Measurements from ENCODE around the gene SBF2. TPM values are rescaled to one million over a fixed set of nuclear protein-coding genes. Genes with fewer than 3 reads are reported as not detected.

SBF2 gene
- total and polyA plus RNA-seq, 9 of the 15 experiments (the other 6 are each of a cell fraction or from before 2014, with no cell fraction given), result 0.80 to 9.5 (median 5.0) TPM

GRCh38 chr11:9757809-9758636, 536.0 kb downstream of the SBF2 start (continued):
- TF ChIP-seq ZNF740 (CRISPR knock-in tag; IDR thresholded peaks at IDR 0.05), result no peak
- no peak for TF ChIP-seq ZNF740 (tag; IDR thresholded peaks at IDR 0.05)
- TF ChIP-seq ARID3B (CRISPR knock-in tag; IDR thresholded peaks at IDR 0.05; ENCODE audit: borderline replicate concordance), result no peak
- no peak; the same call in 1 of the 2 replicates for TF ChIP-seq DPF2 (IDR thresholded peaks at IDR 0.05)
- no peak for TF ChIP-seq ZNF274 (IDR thresholded peaks at IDR 0.05; ENCODE audit: borderline replicate concordance, low read depth, low read length)
- no peak for TF ChIP-seq BCOR (IDR thresholded peaks at IDR 0.05)
- no peak for TF ChIP-seq SMAD4 (CRISPR knock-in tag; conservative IDR thresholded peaks at IDR 0.05)
- TF ChIP-seq CBX5 (IDR thresholded peaks at IDR 0.05; ENCODE audit: borderline replicate concordance, low read depth), result no peak
- no peak for TF ChIP-seq ZNF780A (CRISPR knock-in tag; IDR thresholded peaks at IDR 0.05)
- TF ChIP-seq RBFOX2 (IDR thresholded peaks at IDR 0.05; ENCODE audit: low read depth, low read length), result no peak; the same call in 1 of the 2 replicates
- TF ChIP-seq HNRNPLL (IDR thresholded peaks at IDR 0.05; ENCODE audit: low read depth, low read length, poor library complexity, severe bottlenecking), result no peak
- TF ChIP-seq CUX1 (CRISPR knock-in tag; IDR thresholded peaks at IDR 0.05), result no peak
- no peak for TF ChIP-seq ATF7 (IDR thresholded peaks at IDR 0.05)
- TF ChIP-seq PHF8 (IDR thresholded peaks at IDR 0.05; ENCODE audit: borderline replicate concordance, low read length), result peak; percentile 67; the same call in 1 of the 2 replicates
- TF ChIP-seq MAX (CRISPR knock-in tag; IDR thresholded peaks at IDR 0.05), result peak; percentile 74
- no peak for TF ChIP-seq XRCC3 (IDR thresholded peaks at IDR 0.05)
- TF ChIP-seq BHLHE40 (IDR thresholded peaks at IDR 0.05; ENCODE audit: low read length), result 0 out of 2 replicates have a peak, but pooled peaks have one; percentile 22
- no peak for TF ChIP-seq HOMEZ (CRISPR knock-in tag; IDR thresholded peaks at IDR 0.05)
- TF ChIP-seq TCF7 (IDR thresholded peaks at IDR 0.05; ENCODE audit: borderline replicate concordance), result no peak
